Measurements from ENCODE around the gene KRT28. TPM values are rescaled to one million over a fixed set of nuclear protein-coding genes. Genes with fewer than 3 reads are reported as not detected.

The KRT28 gene
- total and polyA plus RNA-seq, 2 donors (not counting 1 experiment from before 2014, with no cell fraction given): not detected

- DNase-seq (ENCODE audit: low read depth in 2 of 2): no peak
- Histone ChIP-seq H3K4me1 (ENCODE audit: control insufficient read depth, extremely low read depth, insufficient read depth, low read length) (no peaks in the 10 kb centered on the region), H4K20me1 (ENCODE audit: control insufficient read depth, extremely low read depth, insufficient read depth, low read length) (no peaks in the 10 kb centered on the region), H3K27ac (ENCODE audit: insufficient read depth, low read length) (no peak overlapping the region), H3K36me3 (ENCODE audit: control insufficient read depth, insufficient read depth, low read length) (no peaks in the 10 kb centered on the region), H3K9ac (ENCODE audit: insufficient read depth, low read length) (no peak overlapping the region), H3K9me3 (ENCODE audit: control insufficient read depth, insufficient read depth, low read depth, low read length) (no peaks in the 10 kb centered on the region), H2AFZ (ENCODE audit: low read length) (no peak overlapping the region), H3K4me2 (ENCODE audit: extremely low read depth, insufficient read depth, low read length) (no peak overlapping the region), H3K79me2 (ENCODE audit: control insufficient read depth, insufficient read depth, low read length) (no peaks in the 10 kb centered on the region), H3K27me3 (ENCODE audit: control insufficient read depth, insufficient read depth, low read length) (peaks cover 14% of the 10 kb centered on the region), H3K4me3 (replicated peaks in 1 of 4; ENCODE audit: control extremely low read depth in 1 of 4, insufficient read depth in 1 of 4, low read depth in 3 of 4, low read length in 4 of 4) (no peak overlapping the region)
- TF ChIP-seq EZH2 (IDR thresholded peaks at IDR 0.05; ENCODE audit: low read length, missing control alignments) (no peak), CTCF (conservative IDR thresholded peaks at IDR 0.05 in 1 of 2, IDR thresholded peaks at IDR 0.05 in 1 of 2; ENCODE audit: low read depth in 1 of 2, low read length in 2 of 2) (no peak)
Measured at GRCh38 chr17:40795019-40795667, 4.6 kb downstream of the KRT28 start.

- no peak overlapping the region for H3K4me2 ChIP-seq (ENCODE audit: extremely low read depth, insufficient read depth, low read length)
- no peak for TF ChIP-seq CTCF (conservative IDR thresholded peaks at IDR 0.05 in 1 of 2, IDR thresholded peaks at IDR 0.05 in 1 of 2; ENCODE audit: low read depth in 1 of 2, low read length in 2 of 2)
- TF ChIP-seq EZH2 (IDR thresholded peaks at IDR 0.05; ENCODE audit: low read length, missing control alignments): no peak
- H3K27ac ChIP-seq (ENCODE audit: insufficient read depth, low read length): no peak overlapping the region
- no peaks in the 10 kb centered on the region for H3K36me3 ChIP-seq (ENCODE audit: control insufficient read depth, insufficient read depth, low read length)
- H3K4me1 ChIP-seq (ENCODE audit: control insufficient read depth, extremely low read depth, insufficient read depth, low read length): no peaks in the 10 kb centered on the region
- H2AFZ ChIP-seq (ENCODE audit: low read length): no peak overlapping the region
- no peak overlapping the region for H3K4me3 ChIP-seq (replicated peaks in 1 of 4; ENCODE audit: control extremely low read depth in 1 of 4, insufficient read depth in 1 of 4, low read depth in 3 of 4, low read length in 4 of 4)
- H3K27me3 ChIP-seq (ENCODE audit: control insufficient read depth, insufficient read depth, low read length): peaks cover 12% of the 10 kb centered on the region
- no peaks in the 10 kb centered on the region for H3K79me2 ChIP-seq (ENCODE audit: control insufficient read depth, insufficient read depth, low read length)
- H3K9ac ChIP-seq (ENCODE audit: insufficient read depth, low read length): no peak overlapping the region
- no peaks in the 10 kb centered on the region for H4K20me1 ChIP-seq (ENCODE audit: control insufficient read depth, extremely low read depth, insufficient read depth, low read length)
- H3K9me3 ChIP-seq (ENCODE audit: control insufficient read depth, insufficient read depth, low read depth, low read length): no peaks in the 10 kb centered on the region
- no peak for DNase-seq (ENCODE audit: low read depth in 2 of 2)
Measured at GRCh38 chr17:40794466-40794865, 5.3 kb downstream of the KRT28 start.

GRCh38 chr17:40793832-40794231 lies 5.9 kb downstream of the KRT28 start:
- DNase-seq (ENCODE audit: low read depth in 2 of 2): no peak
- Histone ChIP-seq H3K9me3 (ENCODE audit: control insufficient read depth, insufficient read depth, low read depth, low read length) (no peaks in the 10 kb centered on the region), H2AFZ (ENCODE audit: low read length) (no peak overlapping the region), H3K9ac (ENCODE audit: insufficient read depth, low read length) (no peak overlapping the region), H3K36me3 (ENCODE audit: control insufficient read depth, insufficient read depth, low read length) (no peaks in the 10 kb centered on the region), H3K4me2 (ENCODE audit: extremely low read depth, insufficient read depth, low read length) (no peak overlapping the region), H3K27ac (ENCODE audit: insufficient read depth, low read length) (no peak overlapping the region), H4K20me1 (ENCODE audit: control insufficient read depth, extremely low read depth, insufficient read depth, low read length) (no peaks in the 10 kb centered on the region), H3K27me3 (ENCODE audit: control insufficient read depth, insufficient read depth, low read length) (peaks cover 11% of the 10 kb centered on the region), H3K4me1 (ENCODE audit: control insufficient read depth, extremely low read depth, insufficient read depth, low read length) (no peaks in the 10 kb centered on the region), H3K79me2 (ENCODE audit: control insufficient read depth, insufficient read depth, low read length) (no peaks in the 10 kb centered on the region), H3K4me3 (replicated peaks in 1 of 4; ENCODE audit: control extremely low read depth in 1 of 4, insufficient read depth in 1 of 4, low read depth in 3 of 4, low read length in 4 of 4) (no peak overlapping the region)
- TF ChIP-seq CTCF (conservative IDR thresholded peaks at IDR 0.05 in 1 of 2, IDR thresholded peaks at IDR 0.05 in 1 of 2; ENCODE audit: low read depth in 1 of 2, low read length in 2 of 2) (no peak), EZH2 (IDR thresholded peaks at IDR 0.05; ENCODE audit: low read length, missing control alignments) (no peak)

Measured in fibroblast of lung (primary cell).